SHP77 treated with DMSO at 0.1 percent for 48 hours (cell line): ENCODE results near the gene INPP5D.

Source experiments
- DNase-seq: peaks from one replicate; lab custom pipeline; 2025; lab: John Stamatoyannopoulos, UW

Gene INPP5D

DNA sequence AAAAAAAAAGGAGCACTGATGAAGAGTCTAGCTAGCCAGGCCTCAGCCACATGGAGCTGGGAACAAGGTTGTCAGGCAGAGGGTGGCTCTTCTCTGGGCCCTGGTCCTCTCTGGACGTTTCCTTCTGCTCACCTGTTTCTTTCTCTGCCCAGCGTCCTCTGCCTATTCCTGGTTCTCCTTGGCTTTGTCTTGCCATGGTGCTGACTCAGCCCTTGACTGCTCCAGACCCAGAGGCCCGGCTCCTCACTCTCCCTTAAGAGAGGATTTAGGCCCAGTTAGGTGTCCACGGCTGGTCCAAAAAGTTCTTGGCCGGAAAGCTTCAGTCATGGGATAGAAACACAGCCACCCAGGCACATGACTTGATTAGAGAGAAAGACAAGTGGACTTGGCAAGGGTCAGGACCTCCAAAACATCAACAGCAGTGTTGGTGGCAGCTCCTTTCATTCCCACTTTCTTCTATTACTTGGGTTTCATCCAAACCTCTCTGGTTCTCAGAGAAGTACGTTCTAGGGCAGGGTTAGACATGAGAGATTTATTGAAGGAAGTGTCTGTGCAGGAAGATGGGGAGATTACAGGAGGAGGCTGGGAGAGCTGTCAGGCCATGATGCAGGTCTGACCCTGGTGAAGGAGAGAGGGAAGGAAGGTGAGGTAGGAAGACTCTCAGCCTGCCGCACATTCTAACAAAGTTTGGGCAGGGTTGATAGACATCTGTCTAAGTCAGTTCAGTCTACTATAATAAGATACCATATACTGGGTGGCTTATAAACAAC is 176.9 kb downstream of the INPP5D start:
- no peak for DNase-seq

DNA sequence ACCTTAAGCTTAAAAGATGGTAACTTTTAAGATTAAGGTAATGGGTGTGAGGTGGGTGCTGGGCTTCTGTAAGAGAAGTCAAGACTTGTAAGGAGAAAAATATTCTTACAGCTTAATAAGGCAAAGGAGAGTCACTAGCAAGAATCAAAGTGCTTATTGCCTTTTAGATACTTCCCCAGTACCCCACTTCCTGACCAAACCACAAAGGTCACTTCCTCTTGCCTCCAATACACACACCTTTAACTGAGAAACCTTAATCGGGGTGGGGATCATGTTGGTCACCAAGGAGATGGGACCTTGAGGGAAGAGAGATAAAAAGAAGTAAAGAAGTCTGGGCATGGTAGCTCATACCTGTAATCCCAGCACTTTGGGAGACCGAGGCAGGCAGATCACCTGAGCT is 180.8 kb downstream of the INPP5D start:
- no peak for DNase-seq

DNA sequence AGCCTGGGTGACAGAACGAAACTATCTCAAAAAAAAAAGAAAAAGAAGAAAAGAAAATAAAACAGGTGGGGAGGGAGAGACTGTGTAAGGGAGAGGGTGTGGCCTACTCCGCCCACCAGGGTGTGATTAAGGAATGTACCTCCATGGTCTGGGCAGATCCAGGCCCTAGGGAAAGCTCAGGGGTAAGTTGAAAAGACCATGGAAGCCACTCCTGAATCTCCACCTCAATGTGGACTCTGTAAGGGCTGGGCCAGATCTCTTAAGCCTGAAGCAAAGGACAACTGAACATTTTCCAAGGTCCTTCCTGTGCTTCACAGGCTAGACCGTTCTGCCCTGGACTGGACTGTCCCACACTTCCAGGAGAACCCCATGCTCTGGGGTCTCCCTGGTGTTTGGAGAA is 181.7 kb downstream of the INPP5D start:
- DNase-seq, result no peak

DNA sequence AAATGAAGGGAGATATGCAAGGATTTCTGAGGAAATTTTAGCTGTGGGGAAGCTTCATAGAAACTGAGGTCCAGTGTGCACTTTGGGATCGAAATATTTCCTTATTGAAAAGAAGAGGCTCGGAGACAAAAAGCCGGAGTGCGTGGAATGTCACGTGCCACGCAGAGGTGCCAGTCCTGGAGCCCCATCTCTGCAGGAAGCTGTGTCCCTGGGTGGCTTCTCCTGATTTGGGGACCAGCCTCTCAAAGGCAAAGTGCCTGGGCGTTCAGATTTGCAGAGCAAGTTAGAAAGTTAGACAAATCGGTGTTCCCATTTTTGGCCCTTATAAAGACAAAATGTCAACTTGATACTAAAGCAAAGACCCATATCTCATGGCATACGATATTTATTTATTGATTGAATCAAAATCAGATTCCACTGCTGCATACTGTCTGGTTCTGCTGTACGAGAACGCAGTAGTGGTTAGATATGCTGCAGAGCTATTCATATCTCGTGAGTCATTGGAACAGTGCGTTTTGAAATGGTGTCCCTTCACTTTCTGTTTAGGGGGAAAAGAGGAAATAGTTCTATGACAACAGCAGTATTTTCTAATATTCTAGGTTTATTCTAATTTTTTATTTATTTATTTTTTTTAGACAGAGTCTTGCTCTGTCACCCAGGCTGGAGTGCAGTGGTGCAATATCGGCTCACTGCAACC is 182.2 kb downstream of the INPP5D start:
- no peak for DNase-seq

DNA sequence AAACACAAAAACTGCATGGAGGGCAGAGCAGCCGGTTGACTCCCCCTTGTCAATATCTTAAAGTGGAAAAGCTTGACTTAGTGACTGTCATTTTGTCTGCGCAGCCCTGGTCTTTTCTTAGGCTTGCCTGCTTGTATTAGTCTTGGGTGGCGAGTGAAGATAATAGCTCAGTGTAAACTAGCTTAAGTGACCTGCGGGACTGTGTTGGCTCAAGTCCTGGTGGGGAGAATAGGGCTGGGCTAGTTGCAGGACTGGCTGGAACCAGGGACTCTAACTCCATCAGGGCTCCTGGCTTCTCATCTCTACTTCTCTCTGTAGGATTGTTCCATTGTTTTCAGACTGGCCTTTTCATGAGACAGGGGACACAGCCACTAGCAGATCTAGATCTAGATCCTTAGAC is 183.2 kb downstream of the INPP5D start:
- no peak for DNase-seq

DNA sequence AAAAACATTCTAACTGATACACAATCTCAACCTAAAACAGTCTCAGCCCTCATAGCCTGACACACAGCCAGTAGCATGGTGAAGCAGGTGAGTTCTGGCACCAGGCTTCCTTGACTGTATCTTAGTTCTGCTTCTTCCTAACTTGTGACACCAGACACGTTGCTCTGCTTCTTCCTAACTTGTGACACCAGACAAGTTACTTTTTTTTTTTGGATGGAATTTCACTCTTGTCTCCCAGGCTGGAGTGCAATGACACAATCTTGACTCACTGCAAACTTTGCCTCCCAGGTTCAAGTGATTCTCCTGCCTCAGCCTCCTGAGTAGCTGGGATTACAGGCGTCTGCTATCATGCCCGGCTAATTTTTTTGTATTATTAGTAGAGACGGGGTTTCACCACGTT is 184.7 kb downstream of the INPP5D start:
- DNase-seq, result no peak

DNA sequence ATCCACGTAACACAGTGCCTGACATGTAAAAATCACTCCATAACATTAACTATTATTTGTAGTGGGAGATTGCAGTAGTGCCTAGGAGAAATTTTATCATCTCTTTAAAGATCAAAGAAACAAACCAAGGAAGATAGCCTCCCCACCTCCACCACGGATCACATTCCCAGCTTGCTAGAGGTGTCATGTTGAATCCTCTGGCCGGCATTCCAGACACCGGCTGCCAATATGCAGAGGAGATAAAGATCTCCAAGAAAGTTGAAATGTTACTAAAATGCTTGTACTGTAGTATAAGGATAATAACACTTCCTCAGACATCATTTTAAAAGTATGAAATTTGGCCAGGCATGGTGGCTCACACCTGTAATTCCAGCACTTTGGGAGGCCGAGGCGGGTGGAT is 185.3 kb downstream of the INPP5D start:
- no peak for DNase-seq

DNA sequence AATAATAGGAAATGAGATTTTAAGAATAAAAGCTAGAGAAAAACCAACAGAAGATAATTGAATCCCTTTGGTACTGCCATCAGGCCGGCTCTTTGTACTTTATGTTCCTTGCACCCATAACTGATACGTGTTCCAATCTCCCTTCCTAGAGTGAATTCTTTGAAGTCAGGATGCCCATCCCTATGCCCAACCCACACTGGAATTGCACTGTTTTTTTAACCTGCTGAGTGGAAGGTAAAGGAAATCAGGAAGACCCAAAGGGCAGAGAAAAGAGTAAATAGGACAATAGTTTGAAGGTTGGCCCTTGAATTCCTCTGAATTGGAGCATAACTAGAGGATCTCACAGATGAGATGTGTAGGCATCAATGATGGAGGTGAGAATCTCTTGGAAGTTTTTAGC is 187.0 kb downstream of the INPP5D start:
- DNase-seq, result no peak

DNA sequence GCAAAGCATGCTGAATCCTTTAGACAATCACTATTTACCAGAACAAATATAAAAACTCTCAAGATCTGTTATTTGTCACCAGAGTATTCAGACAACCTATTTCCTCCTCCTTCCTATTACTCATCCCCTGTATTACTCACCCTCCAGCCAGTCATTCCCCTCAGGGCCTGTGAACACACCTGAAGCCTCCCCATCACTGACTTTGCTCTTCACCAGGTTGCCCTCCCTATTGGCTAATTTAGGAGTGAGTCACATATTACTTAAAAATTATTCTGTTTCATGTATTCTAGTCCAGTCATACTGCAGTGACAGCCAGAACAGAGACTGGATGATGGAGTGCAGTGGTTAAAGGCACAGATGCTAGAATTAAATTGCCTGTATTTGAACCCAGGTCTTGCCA is 187.6 kb downstream of the INPP5D start:
- no peak for DNase-seq

DNA sequence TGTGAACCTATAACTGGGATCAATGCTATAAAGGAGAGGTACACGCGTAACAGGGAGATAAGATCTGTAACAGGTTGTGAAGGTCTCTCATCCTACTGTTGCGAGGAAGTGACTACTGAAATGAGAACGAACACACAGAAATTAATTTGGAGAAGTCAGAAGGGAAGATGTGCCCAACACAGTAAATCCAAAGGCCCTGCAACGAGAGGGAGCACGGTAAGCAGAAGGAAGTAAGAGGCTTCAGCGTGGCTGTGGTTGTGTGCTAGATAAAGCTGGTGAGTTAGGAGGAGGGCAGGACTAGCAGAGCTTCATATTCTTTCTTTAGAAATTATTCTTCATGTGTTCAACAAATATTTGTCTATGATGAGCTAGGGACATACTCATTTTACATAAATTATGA is 188.9 kb downstream of the INPP5D start:
- DNase-seq, result no peak

DNA sequence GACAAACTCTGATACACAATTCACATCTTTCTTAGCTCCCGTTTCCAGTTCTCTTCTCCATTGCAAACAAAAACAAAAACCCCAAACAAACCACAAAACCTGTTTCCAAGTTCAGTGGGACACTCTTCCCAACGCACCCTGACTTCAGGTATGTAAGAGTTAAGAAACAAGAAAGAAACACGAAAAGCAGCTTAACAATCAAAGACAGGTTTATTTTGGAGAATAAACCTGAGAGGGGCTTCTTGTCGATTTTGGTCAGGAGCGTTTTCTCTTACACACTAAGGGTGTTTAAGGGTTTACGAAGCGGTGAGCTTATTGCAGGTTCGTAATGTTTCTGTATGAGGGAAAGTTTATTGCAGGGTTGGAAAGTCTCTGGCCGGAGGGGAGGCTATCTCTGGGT is 190.4 kb downstream of the INPP5D start:
- no peak for DNase-seq

DNA sequence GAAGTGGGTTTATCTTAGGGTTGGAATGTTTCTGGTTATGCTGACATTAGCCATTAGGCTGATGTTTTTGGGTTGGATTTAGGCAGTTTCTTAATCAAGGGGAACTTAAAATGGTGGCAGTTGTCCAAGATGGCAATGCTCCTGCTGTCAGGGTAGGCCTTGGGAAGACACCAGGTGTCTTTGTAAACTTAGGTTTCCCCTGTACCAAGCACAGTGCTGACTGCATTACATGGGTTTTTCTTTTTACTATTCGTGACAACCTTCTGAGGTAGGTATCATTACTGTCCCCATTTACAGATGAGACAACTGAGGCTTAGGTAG is 190.8 kb downstream of the INPP5D start:
- no peak for DNase-seq

DNA sequence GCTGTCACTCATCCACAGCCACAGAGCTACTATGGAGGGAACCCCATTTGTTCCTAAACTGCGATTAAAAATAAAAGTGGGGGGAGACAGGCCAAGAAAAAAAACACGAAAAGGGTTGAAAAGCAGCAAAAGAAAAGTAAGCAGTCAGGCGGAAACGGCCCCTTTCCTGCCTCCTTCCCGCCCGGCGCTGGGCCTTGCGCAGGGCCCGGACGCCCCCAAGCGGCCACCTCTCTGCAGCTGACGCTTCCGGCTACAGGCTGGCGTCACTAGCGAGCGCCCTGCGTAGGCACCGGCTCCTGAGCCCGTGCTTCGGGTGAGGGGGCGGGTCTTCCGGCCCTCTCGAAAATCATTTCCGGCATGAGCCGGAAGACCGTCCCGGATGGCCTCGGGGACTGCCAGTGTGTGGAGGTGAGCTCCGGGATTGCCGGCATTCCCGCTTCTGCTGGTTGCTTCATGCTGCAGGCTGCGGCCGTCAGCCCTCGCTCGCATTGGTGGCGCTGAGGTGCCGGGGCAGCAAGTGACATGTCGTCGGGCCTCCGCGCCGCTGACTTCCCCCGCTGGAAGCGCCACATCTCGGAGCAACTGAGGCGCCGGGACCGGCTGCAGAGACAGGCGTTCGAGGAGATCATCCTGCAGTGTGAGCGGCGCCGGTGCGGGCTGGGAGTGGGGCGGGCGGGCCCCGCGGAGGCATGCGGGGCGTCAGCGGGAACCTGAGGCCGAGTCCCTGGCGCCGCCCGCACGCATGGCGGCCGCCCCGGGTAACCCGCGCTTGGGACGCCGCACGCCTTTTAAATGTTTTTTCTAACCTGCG is 191.4 kb downstream of the INPP5D start, which contains the start of gene ATG16L1:
Gene ATG16L1, plus strand, starts transcription at position 368 of the 811 bp plus-strand sequence. Its CDS starts 155 bp downstream, at position 523.
- peak; percentile 88 for DNase-seq

DNA sequence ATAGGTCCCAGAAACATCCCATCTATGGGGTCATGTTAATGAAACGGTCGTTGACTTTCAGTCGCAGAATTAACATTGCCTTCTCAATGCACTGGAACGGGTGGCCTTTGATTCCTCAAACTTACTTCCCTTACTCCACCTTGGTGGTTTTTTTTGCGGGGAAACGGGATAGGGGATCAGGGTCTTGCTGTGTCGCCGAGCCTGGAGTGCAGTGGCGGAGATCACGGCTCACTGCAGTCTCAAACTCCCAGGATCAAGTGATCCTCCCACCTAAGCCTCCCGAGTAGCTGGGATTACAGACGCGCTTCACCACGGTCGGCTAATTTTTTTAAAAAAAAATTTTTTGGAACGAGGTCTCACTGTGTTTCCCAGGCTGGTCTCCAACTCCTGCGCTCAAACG is 192.1 kb downstream of the INPP5D start:
- no peak for DNase-seq

DNA sequence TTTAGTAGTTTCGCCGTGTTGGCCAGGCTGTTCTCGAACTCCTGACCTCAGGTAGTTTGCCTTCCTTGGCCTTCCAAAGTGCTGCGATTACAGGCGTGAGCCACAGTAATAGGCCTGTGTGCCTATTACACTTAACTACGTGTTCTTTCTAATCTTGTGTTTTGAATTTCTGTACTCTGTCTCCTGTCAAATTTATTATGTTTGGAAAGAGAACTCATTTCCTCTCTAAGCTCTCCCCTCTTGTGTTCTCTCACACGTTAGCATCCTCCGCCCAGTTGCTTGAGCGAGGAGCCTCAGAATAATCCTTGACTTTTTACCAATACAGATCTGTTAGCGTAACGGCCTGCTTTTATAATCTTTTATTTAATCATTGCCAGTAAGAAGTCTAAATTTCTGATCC is 195.0 kb downstream of the INPP5D start:
- no peak for DNase-seq

DNA sequence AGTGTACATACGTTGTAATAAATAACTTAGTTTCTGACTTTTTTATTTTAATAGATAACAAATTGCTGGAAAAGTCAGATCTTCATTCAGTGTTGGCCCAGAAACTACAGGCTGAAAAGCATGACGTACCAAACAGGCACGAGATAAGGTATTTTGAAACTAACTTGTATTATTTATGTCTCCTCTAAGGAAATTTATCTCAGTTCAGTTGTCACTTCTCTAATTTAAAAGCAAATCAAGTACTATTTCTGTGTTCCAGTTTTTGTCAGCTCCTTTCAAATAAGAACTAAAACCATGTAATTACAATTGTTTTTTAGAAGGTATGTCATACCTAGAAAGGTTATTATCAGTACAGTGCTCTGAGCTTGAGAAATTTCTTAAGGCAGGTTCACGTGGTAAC is 195.9 kb downstream of the INPP5D start:
- DNase-seq, result no peak
